ENCODE results near the gene OCA2. TPM values are rescaled to one million over a fixed set of nuclear protein-coding genes. Genes with fewer than 3 reads are reported as not detected.

The OCA2 gene
- total RNA-seq, 1 donor from 2014 or later, result not detected

DNA sequence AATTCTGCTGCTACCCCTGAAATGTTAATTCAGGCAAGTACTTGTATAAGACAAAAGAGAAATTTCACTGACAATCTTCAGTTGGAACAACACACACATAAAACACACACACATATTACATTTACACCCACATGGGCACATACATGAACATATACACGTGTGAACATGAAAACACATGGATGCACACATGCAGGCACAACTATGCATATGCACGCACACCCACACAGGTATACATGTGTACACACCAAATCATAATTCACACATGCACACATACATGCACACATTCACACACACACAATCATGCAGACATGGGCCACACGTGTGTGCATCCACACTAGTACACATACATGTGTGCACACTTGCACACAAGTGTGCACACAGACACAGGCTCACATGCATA is 277.8 kb downstream of the OCA2 start:
- intact Hi-C loops (cut with micrococcal nuclease), result no loop called here

DNA sequence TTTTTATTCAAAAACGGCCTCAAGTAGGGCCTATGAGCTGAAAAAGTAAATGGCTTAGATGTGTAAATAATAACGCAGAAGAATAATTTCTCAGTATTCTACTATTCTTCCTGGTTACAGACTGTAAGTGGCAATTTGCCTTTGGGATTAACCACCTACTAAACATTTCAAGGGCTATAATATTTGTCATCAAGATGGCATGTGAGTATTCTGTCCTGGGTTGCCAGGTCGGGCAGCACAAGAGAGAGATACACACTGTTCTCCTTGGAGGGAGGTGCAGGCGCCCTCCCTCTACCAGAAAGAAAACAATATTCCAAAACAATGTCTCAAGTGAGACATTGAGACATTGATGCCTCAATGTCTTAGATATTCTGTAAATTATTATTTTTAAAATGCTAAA is 278.4 kb downstream of the OCA2 start:
- intact Hi-C loops (cut with micrococcal nuclease), result no loop called here

- intact Hi-C loops (cut with micrococcal nuclease), result no loop called here
These were observed 278.9 kb downstream of the OCA2 start for GRCh38 chr15:27820232-27820631.

GRCh38 chr15:27817258-27817657 is 281.9 kb downstream of the OCA2 start:
- intact Hi-C loops (cut with micrococcal nuclease), result no loop called here

GRCh38 chr15:27816790-27817189 is 282.3 kb downstream of the OCA2 start:
- intact Hi-C loops (cut with micrococcal nuclease), result no loop called here

DNA sequence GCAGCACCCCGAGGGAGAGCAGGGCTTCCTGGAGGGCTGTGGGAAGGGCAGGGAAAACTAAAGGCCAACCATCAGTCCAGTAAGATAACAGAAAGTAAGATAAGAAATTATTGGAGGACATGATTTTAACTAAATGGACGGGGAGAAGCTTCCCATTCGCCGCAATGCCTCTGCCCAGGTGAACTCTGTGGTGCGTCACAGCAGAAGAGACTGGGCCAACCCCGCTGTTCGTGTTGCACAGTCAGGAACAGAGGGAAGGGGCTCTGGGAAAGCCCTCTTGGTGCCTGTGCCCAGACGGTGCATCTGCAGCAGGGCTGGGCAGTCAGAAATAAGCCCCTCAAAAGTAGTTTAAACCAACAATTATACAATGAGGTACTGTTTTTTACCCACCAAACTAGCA is 284.1 kb downstream of the OCA2 start:
- intact Hi-C loops (cut with micrococcal nuclease), result no loop called here

GRCh38 chr15:27813139-27813538 is 286.0 kb downstream of the OCA2 start:
- intact Hi-C loops (cut with micrococcal nuclease), result no loop called here

- intact Hi-C loops (cut with micrococcal nuclease), result no loop called here
These were observed 290.9 kb downstream of the OCA2 start for GRCh38 chr15:27808182-27808581.

- intact Hi-C loops (cut with micrococcal nuclease), result no loop called here
These were observed 291.8 kb downstream of the OCA2 start for GRCh38 chr15:27807335-27807734.

GRCh38 chr15:27806396-27806795 is 292.7 kb downstream of the OCA2 start:
- intact Hi-C loops (cut with micrococcal nuclease), result no loop called here

GRCh38 chr15:27805261-27806220 is 293.6 kb downstream of the OCA2 start:
- intact Hi-C loops (cut with micrococcal nuclease), result no loop called here

DNA sequence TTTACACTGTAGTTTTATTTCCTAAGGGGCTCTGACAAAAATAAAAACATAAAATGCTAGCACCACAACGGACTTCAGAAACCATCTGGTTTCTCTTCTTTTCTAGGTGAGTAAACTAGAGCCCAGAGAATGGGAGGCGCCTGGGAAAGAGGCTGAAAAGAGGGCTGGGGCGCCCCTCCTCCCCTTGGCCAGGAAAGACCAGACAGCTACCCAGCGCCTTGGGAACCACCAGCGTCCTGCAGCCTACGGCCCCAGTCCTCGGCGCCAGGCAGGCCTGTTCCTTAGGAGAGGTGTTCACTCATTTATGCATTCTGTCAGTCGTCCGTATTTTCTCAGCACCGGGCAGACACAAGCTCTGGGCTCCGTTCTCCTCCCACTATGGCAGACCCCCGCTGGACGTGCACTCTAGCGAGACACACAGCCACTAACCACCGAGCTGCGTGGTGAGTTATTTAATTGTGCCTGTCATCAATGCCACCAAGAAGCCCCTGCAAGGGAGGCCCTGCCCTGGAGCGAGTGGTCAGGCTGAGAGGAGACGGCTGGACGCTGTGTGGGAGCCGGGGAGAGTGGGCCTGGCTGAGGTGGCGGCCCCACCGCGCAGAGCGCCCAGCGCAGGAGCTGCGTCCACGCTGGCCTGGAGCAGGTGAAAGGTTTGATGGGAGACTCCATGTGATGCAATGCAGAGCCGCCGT is 294.4 kb downstream of the OCA2 start:
- intact Hi-C loops (cut with micrococcal nuclease), result no loop called here

GRCh38 chr15:27798807-27799206 is 300.3 kb downstream of the OCA2 start:
- intact Hi-C loops (cut with micrococcal nuclease), result no loop called here

DNA sequence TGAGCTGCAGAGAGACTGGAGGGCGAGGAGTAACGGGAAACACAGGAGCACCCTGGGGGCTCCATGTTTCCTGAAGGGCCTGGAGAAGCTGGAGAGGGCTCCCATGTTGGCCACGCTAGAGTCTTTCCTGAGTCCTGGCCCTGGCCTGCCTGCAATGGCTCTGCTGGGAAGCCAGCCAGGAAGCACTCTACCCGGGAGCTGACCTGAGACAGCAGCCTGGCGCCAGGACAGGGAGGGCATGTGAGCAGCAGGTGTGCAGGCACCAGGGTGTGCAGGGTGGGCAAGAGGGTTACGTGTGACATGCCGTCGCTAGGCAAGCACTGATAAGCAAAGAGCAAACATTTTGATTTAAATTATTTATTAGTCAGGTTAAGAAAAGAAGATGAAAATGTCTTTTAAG is 301.4 kb downstream of the OCA2 start:
- intact Hi-C loops (cut with micrococcal nuclease), result no loop called here

DNA sequence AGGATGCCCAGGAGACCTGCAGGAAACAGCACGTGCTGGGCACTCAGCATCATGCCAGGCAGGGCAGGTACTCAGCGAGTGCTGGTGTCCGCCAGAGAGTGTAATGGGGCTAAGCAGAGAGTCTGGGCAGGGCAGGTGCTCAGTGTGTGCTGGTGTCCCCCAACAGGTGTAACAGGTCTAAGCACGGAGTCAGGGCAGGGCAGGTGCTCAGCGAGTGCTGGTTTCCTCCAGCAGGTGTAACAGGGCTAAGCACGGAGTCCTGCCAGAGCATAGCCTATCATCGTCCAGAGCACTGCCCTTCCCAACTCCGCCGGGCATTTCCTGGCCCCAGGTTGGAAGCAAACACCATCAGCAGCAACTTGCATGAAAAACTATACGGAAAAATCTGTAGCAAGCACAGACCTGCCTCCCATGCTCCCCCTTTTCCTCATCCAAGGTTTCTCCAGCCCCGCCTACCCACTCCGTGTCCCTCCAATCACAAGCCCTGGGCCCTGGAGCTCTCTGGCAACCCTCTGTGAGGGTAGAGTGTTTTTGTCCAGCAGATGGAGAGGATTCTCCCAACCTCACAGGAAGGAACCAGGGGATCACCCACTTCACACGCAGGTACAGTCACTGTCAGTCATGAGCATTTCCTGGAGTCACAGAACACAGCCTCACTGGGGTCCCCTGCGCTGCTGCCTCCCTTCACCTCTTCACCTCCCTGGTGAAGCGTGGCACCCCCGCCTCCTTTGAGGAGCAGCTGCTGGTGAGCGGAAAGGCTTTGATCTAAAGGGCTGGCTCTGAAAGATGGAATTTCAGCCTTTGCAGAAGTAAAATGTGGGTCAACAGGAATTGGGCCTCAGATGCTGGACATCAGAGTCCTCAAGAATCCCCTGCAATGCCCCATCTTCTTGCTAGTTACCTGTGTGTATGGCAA is 302.5 kb downstream of the OCA2 start:
- intact Hi-C loops (cut with micrococcal nuclease), result no loop called here

GRCh38 chr15:27792756-27793264 is 306.3 kb downstream of the OCA2 start:
- intact Hi-C loops (cut with micrococcal nuclease), result no loop called here

- intact Hi-C loops (cut with micrococcal nuclease), result no loop called here
These were observed 308.8 kb downstream of the OCA2 start for GRCh38 chr15:27790270-27790669.

DNA sequence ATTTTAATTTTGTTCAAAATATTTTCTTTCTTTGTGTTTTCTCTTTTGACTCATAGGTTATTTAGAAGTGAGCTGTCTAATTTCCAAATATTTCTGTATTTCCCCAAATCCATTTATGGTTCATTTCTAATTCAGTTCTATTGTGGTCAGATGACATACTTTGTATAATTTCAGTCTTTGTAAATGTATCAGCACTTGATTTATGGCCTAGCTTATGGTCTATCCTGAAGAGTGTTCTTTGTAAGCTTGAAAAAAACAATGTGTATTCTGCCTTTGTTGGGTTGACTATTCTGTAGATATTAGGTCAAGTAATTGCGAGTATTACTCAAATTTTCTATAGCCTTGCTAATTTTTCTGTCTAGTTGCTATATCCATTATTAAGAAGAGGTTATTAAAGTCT is 311.2 kb downstream of the OCA2 start:
- intact Hi-C loops (cut with micrococcal nuclease), result no loop called here

DNA sequence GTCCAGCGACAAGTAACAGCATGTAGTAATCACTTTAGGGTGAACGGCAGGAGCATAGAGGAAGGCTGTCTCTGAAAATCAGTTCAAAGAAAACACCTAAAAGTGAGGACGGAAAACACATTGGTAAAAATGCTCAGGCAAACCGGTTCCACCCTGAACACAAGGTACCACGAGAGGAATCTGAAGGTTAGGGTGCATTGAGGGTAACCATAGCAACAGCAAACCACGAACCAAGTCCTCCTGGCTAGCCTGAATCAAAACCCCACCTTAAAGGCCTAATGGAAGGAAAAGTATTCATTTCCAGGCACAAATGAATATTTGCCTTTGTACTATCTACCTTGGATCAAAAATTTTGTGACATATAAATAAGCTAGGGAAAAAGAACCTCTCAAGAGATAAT is 315.0 kb downstream of the OCA2 start:
- intact Hi-C loops (cut with micrococcal nuclease), result no loop called here

GRCh38 chr15:27783678-27784077 is 315.4 kb downstream of the OCA2 start:
- intact Hi-C loops (cut with micrococcal nuclease), result no loop called here

DNA sequence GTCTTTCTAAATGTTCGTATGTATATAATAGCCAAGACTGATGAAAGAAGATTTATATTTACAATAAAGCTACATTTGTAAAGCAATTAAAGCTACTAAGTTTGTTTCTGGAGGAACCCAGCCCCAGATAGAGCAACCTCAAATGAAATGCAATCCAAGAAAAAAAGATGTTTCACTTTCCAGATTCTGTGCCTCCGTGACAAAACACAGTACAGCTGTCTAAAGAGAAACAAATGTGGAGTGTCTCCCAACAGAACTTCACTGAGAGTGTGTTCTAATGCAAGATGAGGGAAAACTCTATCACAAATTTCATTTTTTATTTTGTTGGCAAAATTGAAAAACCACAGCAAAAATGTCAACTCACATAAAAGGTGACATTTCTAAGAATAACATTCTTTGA is 317.0 kb downstream of the OCA2 start:
- intact Hi-C loops (cut with micrococcal nuclease), result no loop called here

Data from T-helper 2 cell treated with Interferon-gamma antibody and Interleukin-4, amounts not matched to agents 100 ng/mL and 5 ng/mL, for 36 hours (primary cell).